ENCODE results near the gene PDPR.
"Not testable (repeated sequence)": the region's sequence is repeated elsewhere in the genome, so short reads cannot be mapped to it uniquely, and the experiment has no call there.

PDPR gene

GRCh38 chr16:70162041-70162451 lies 47.9 kb downstream of the PDPR start:
- DNase-seq (ENCODE audit: low spot score): no peak

GRCh38 chr16:70163596-70163995 lies 49.5 kb downstream of the PDPR start:
- no peak for DNase-seq (ENCODE audit: low spot score)

- not testable (repeated sequence) for DNase-seq (ENCODE audit: low spot score)
Measured at GRCh38 chr16:70166688-70167087, 52.6 kb downstream of the PDPR start.

- DNase-seq (ENCODE audit: low spot score): not testable (repeated sequence)
Measured at GRCh38 chr16:70173212-70173837, 59.2 kb downstream of the PDPR start, which contains the start of gene CLEC18C. Gene CLEC18C (plus strand): TSS chr16:70173787. CDS start chr16:70174279, 492 bp downstream.

GRCh38 chr16:70173916-70174315 lies 59.8 kb downstream of the PDPR start:
- DNase-seq (ENCODE audit: low spot score): not testable (repeated sequence)

GRCh38 chr16:70174387-70174932 lies 60.3 kb downstream of the PDPR start:
- not testable (repeated sequence) for DNase-seq (ENCODE audit: low spot score)

GRCh38 chr16:70187858-70188607 lies 73.9 kb downstream of the PDPR start:
- not testable (repeated sequence) for DNase-seq (ENCODE audit: low spot score)

- DNase-seq (ENCODE audit: low spot score): not testable (repeated sequence)
Measured at GRCh38 chr16:70188608-70188915, 74.4 kb downstream of the PDPR start.

- not testable (repeated sequence) for DNase-seq (ENCODE audit: low spot score)
Measured at GRCh38 chr16:70190574-70190973, 76.4 kb downstream of the PDPR start.

GRCh38 chr16:70196683-70197300 lies 82.7 kb downstream of the PDPR start:
- DNase-seq (ENCODE audit: low spot score): not testable (repeated sequence)

- DNase-seq (ENCODE audit: low spot score): not testable (repeated sequence)
Measured at GRCh38 chr16:70197611-70198010, 83.5 kb downstream of the PDPR start.

GRCh38 chr16:70198230-70198629 lies 84.1 kb downstream of the PDPR start:
- not testable (repeated sequence) for DNase-seq (ENCODE audit: low spot score)

GRCh38 chr16:70198666-70199065 lies 84.5 kb downstream of the PDPR start:
- DNase-seq (ENCODE audit: low spot score): not testable (repeated sequence)

- not testable (repeated sequence) for DNase-seq (ENCODE audit: low spot score)
Measured at GRCh38 chr16:70199170-70199569, 85.0 kb downstream of the PDPR start.

GRCh38 chr16:70200063-70200462 lies 85.9 kb downstream of the PDPR start:
- not testable (repeated sequence) for DNase-seq (ENCODE audit: low spot score)

GRCh38 chr16:70203508-70203907 lies 89.4 kb downstream of the PDPR start:
- DNase-seq (ENCODE audit: low spot score): not testable (repeated sequence)

GRCh38 chr16:70204010-70204409 lies 89.9 kb downstream of the PDPR start:
- not testable (repeated sequence) for DNase-seq (ENCODE audit: low spot score)

- not testable (repeated sequence) for DNase-seq (ENCODE audit: low spot score)
Measured at GRCh38 chr16:70204668-70205405, 90.7 kb downstream of the PDPR start.

- DNase-seq (ENCODE audit: low spot score): not testable (repeated sequence)
Measured at GRCh38 chr16:70206382-70206781, 92.2 kb downstream of the PDPR start.

Measured in hematopoietic multipotent progenitor cell treated with erythropoietin and hydrocortisone succinate and interleukin-3 and kit ligand, for 15 days (in vitro differentiated cells).